ENCODE data around the gene STAT5A. TPM values are rescaled to one million over a fixed set of nuclear protein-coding genes. Genes with fewer than 3 reads are reported as not detected.

STAT5A gene
- total RNA-seq, 4 donors from 2014 or later, result 11.2 to 80.0 (median 34.5) TPM

DNA sequence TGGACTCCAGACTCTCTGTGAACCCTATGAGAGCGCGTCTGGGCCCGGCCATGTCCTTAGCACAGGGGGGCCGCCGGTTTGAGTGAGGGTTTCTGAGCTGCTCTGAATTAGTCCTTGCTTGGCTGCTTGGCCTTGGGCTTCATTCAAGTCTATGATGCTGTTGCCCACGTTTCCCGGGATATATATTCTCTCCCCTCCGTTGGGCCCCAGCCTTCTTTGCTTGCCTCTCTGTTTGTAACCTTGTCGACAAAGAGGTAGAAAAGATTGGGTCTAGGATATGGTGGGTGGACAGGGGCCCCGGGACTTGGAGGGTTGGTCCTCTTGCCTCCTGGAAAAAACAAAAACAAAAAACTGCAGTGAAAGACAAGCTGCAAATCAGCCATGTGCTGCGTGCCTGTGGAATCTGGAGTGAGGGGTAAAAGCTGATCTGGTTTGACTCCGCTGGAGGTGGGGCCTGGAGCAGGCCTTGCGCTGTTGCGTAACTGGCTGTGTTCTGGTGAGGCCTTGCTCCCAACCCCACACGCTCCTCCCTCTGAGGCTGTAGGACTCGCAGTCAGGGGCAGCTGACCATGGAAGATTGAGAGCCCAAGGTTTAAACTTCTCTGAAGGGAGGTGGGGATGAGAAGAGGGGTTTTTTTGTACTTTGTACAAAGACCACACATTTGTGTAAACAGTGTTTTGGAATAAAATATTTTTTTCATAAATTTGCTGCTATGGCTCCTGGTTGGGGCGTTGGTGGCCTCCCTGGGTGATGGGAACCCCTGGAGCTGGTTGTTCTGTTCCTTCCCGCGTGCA, 23.1 kb downstream of the STAT5A start:
- peaks cover 0 to 57% (median 0%) of the 10 kb centered on the region in 3 donors for H3K36me3 ChIP-seq
- peak; percentile 60 to 82 (median 62) for DNase-seq
- no peak for TF ChIP-seq POLR2A (IDR thresholded peaks at IDR 0.05)
- TF ChIP-seq, protein P1, sequence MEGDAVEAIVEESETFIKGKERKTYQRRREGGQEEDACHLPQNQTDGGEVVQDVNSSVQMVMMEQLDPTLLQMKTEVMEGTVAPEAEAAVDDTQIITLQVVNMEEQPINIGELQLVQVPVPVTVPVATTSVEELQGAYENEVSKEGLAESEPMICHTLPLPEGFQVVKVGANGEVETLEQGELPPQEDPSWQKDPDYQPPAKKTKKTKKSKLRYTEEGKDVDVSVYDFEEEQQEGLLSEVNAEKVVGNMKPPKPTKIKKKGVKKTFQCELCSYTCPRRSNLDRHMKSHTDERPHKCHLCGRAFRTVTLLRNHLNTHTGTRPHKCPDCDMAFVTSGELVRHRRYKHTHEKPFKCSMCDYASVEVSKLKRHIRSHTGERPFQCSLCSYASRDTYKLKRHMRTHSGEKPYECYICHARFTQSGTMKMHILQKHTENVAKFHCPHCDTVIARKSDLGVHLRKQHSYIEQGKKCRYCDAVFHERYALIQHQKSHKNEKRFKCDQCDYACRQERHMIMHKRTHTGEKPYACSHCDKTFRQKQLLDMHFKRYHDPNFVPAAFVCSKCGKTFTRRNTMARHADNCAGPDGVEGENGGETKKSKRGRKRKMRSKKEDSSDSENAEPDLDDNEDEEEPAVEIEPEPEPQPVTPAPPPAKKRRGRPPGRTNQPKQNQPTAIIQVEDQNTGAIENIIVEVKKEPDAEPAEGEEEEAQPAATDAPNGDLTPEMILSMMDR (IDR thresholded peaks at IDR 0.05), result no peak
- H3K4me3 ChIP-seq, result no peak overlapping the region
- no peaks in the 10 kb centered on the region for H3K9me3 ChIP-seq
- peak overlapping the region; percentile 45 to 85 (median 70) for H3K27ac ChIP-seq
- peaks cover 0 to 38% (median 23%) of the 10 kb centered on the region in 4 donors for H3K4me1 ChIP-seq
- no peaks in the 10 kb centered on the region for H3K27me3 ChIP-seq

DNA sequence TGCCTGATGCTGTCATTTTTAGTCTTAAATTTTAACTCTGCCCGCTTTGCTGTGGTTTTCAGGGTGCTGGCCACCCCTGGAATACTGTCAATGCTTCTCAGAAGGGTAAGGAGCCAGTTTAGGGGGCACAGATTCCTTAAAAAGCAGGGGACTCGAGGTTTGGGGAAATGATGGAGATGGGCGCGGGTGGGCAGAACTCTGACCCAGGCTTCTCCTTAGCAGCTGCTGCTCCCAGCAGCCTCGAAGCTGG, 23.7 kb downstream of the STAT5A start:
- Histone ChIP-seq H3K4me3 (peak overlapping the region in 2 of 4 donors; percentile 27 to 43), H3K27me3 (no peaks in the 10 kb centered on the region), H3K9me3 (no peaks in the 10 kb centered on the region), H3K4me1 (peaks cover 0 to 38% (median 23%) of the 10 kb centered on the region in 4 donors), H3K36me3 (peaks cover 0 to 57% (median 0%) of the 10 kb centered on the region in 3 donors), H3K27ac (peak overlapping the region; percentile 45 to 85 (median 70))
- no peak for TF ChIP-seq POLR2A (IDR thresholded peaks at IDR 0.05)
- TF ChIP-seq, protein P1 (IDR thresholded peaks at IDR 0.05), result no peak
- no peak for DNase-seq

DNA sequence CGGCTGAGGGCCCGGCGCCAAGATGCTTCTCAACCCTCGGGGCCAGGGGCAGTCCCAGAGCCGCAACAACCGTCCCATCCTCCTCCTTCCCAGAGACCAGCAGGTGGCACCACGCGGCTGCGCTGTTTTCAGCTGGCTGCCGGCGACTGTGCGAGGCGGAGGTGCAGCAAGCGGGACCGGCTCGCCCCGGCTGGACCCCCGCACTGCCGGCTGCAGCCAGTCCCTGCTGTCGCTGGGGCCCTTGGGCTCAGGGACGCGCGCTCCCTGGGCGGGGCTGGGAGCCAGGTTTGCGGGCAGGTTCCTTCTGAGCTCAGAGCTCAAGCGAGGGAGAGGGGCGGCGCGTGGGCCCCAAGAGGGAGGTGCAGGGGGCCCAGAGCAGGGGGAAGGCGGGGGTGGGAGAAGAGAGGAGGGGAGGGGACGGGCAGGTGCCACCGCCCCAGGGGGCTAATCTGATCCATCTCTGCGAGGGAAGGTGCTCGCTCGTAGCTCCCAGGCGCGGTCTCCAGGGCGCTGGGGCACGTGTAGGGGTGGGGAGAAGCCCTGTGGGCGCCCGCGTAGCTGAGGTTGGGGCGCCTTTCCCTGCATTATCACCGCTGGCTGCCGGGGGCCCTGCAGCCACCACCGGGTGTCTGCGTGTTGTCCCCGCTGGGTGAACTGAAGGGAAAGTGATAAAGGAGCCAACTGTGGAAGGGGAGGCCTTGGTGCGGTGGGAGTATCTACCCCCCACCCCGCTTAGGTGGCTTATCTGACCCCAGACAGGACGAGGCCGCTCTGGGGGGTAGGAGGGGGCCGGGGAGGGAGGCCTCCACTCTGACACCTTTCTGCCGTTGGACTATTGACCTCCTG, 24.2 kb downstream of the STAT5A start:
- H3K36me3 ChIP-seq, result peaks cover 0 to 58% (median 0%) of the 10 kb centered on the region in 3 donors
- H3K4me1 ChIP-seq, result peaks cover 0 to 38% (median 23%) of the 10 kb centered on the region in 4 donors
- H3K4me3 ChIP-seq, result peak overlapping the region; percentile 19 to 43 (median 29)
- H3K27ac ChIP-seq, result peak overlapping the region; percentile 45 to 85 (median 70)
- no peaks in the 10 kb centered on the region for H3K9me3 ChIP-seq
- DNase-seq, result peak; percentile 84 to 91 (median 84)
- TF ChIP-seq POLR2A (IDR thresholded peaks at IDR 0.05), result no peak
- TF ChIP-seq, protein P1 (IDR thresholded peaks at IDR 0.05), result peak; percentile 24 to 63 (median 60)
- no peaks in the 10 kb centered on the region for H3K27me3 ChIP-seq

DNA sequence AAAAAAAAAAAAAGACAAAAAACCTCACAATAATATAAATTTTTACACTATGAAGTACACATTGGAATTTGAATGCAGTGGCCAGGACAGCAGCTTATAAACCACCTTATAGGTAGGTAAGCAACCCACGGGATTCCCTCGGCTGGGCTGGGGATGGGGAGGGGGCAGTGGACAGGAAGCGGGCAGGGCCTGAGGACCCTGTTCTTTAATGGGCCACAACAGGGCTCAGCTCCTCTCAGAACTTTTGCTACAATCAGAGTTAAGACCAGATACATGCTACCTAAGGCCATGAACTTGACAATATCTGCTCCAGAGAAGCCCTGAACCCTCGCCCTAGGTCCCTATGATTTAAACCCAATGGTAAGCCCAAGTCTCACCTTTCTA, 25.1 kb downstream of the STAT5A start:
- peaks cover 0 to 38% (median 23%) of the 10 kb centered on the region in 4 donors for H3K4me1 ChIP-seq
- TF ChIP-seq, protein P1 (IDR thresholded peaks at IDR 0.05), result no peak
- TF ChIP-seq POLR2A (IDR thresholded peaks at IDR 0.05), result no peak

DNA sequence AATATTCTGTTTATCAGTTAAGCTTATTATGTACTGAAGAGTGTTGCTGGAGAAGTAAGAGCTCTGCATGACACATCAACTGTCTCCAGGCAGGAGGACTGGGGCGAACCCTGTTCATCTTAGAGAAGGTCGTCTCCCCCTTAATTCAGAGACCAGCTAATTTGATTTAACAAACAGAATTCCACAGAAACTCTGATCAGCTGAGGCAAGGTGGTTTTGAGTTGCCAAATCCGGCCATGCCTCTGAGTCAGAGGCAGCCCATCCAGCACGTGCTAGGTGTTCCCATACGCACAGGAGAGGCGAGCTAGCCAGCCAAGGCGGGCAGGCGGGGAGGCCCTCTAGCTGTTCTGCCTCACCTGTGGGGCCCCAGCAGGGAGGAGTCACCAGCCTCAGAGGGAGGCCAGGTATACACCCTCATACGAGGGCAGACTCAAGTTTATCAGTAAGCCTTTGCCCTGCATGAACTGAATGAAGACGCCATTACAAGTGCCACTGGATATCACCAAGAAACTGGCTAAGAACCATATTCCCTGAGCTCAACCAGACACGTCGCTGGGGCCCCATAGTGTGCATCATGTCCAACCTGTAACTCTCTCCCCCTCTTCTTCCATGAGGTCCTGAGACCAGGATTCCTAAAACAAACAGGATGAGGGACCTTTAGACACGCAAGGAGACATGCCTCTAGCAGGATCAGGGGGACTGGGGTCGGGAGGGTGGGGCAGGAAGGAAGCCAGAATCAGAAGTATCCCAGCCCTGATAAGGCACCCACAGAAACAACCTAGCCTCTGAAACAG, 25.7 kb downstream of the STAT5A start:
- Histone ChIP-seq H3K27me3 (no peaks in the 10 kb centered on the region), H3K27ac (peak overlapping the region in 2 of 4 donors; percentile 6 to 85), H3K4me1 (peaks cover 0 to 38% (median 23%) of the 10 kb centered on the region in 4 donors), H3K9me3 (no peaks in the 10 kb centered on the region), H3K36me3 (peaks cover 0 to 63% (median 0%) of the 10 kb centered on the region in 3 donors), H3K4me3 (no peak overlapping the region)
- DNase-seq, result no peak
- TF ChIP-seq, protein P1 (IDR thresholded peaks at IDR 0.05), result no peak
- no peak for TF ChIP-seq POLR2A (IDR thresholded peaks at IDR 0.05)

More for the DNA sequence above, 25.1 kb downstream of the STAT5A start:
- Histone ChIP-seq H3K9me3 (no peaks in the 10 kb centered on the region), H3K4me3 (no peak overlapping the region), H3K36me3 (peaks cover 0 to 58% (median 0%) of the 10 kb centered on the region in 3 donors), H3K27ac (peak overlapping the region in 1 of 4 donors; percentile 85), H3K27me3 (no peaks in the 10 kb centered on the region)
- no peak for DNase-seq
